A549 (cell line): ENCODE data around the gene TBC1D2B.

Source experiments
- CTCF ChIP-seq: fragments of >200 bp; sonication (Bioruptor Twin); formaldehyde crosslinking; IDR thresholded peaks from 3 replicates; pipeline ENCODE4 v1.5.1; 2016
- MAFK ChIP-seq: fragments of 450-650 bp; IDR thresholded peaks from 2 replicates; pipeline ENCODE4 v1.6.1; 2014; ENCODE audit not compliant: partially characterized antibody
- MAX ChIP-seq: IDR thresholded peaks from 2 replicates; pipeline ENCODE4 v1.6.1; 2012
- POLR2A ChIP-seq: IDR thresholded peaks from 2 replicates; pipeline ENCODE4 v1.6.1; 2012; ENCODE audit warnings: mild to moderate bottlenecking, low read length
- REST ChIP-seq: fragments of 200-600 bp; sonication (generic); IDR thresholded peaks from 2 replicates; pipeline ENCODE4 v1.6.1; 2016; ENCODE audit warnings: antibody characterized with exemption, mild to moderate bottlenecking, moderate library complexity

GRCh38 chr15:78064544-78064943 lies 13.0 kb downstream of the TBC1D2B start:
- TF ChIP-seq POLR2A (no peak), REST (no peak), CTCF (no peak), MAFK (no peak), MAX (no peak)
